GM23338 (cell line): ENCODE data around the gene PID1. TPM values are rescaled to one million over a fixed set of nuclear protein-coding genes. Genes with fewer than 3 reads are reported as not detected.

Experiments used
- ATAC-seq: fragments of 200-7000 bp; cut with Tn5 transposase; 3 replicates; pipeline ENCODE4 v1.9.1; 2020
- DNase-seq: peaks from one replicate; pipeline ENCODE4 v3.0.0-alpha.2; 2015; ENCODE audit warnings: low spot score
- H2AFZ ChIP-seq: fragments of 200-600 bp; sonication (generic); 2 replicates; pipeline ENCODE4 v1.8.0; 2016; ENCODE audit warnings: antibody characterized with exemption, mild to moderate bottlenecking, moderate library complexity
- H3F3A ChIP-seq: fragments of 200-600 bp; sonication (generic); replicated peaks from 2 replicates; pipeline ENCODE4 v1.8.0; 2017; ENCODE audit warnings: antibody characterized with exemption, mixed run types, low read depth
- H3K27ac ChIP-seq: fragments of 200-600 bp; sonication (generic); 2 replicates; pipeline ENCODE4 v1.6.1; 2016; ENCODE audit warnings: low read depth
- H3K27me3 ChIP-seq: fragments of 200-600 bp; sonication (generic); 2 replicates; pipeline ENCODE4 v1.8.0; 2016; ENCODE audit warnings: mild to moderate bottlenecking, mixed run types, moderate library complexity; ENCODE audit not compliant: insufficient read depth
- H3K36me3 ChIP-seq: fragments of 200-600 bp; sonication (generic); 2 replicates; pipeline ENCODE4 v1.8.0; 2016; ENCODE audit warnings: mild to moderate bottlenecking; ENCODE audit not compliant: insufficient read depth
- H3K4me1 ChIP-seq: fragments of 200-600 bp; sonication (generic); 2 replicates; pipeline ENCODE4 v1.8.0; 2016; ENCODE audit warnings: mild to moderate bottlenecking, moderate library complexity; ENCODE audit not compliant: insufficient read depth
- H3K4me2 ChIP-seq: fragments of 200-600 bp; sonication (generic); 2 replicates; pipeline ENCODE4 v1.7.1; 2017; ENCODE audit warnings: mixed run types
- H3K4me3 ChIP-seq: fragments of 200-600 bp; sonication (generic); 2 replicates; pipeline ENCODE4 v1.6.1; 2016; ENCODE audit warnings: mixed run types
- H3K79me2 ChIP-seq: fragments of 200-600 bp; sonication (generic); replicated peaks from 2 replicates; pipeline ENCODE4 v1.8.0; 2017; ENCODE audit warnings: mild to moderate bottlenecking; ENCODE audit not compliant: insufficient read depth
- H3K9me2 ChIP-seq: fragments of 200-600 bp; sonication (generic); 2 replicates; pipeline ENCODE4 v1.8.0; 2017; ENCODE audit not compliant: insufficient read depth
- H4K20me1 ChIP-seq: fragments of 200-600 bp; sonication (generic); replicated peaks from 2 replicates; pipeline ENCODE4 v1.8.0; 2017; ENCODE audit warnings: mild to moderate bottlenecking; ENCODE audit not compliant: insufficient read depth
- H3K27ac Mint-ChIP-seq: 2 replicates; pipeline ENCODE4 v1.8.0; 2020; ENCODE audit warnings: inconsistent platforms, mild to moderate bottlenecking, moderate library complexity, mixed read lengths
- H3K27me3 Mint-ChIP-seq: 3 replicates; pipeline ENCODE4 v1.8.0; 2022; ENCODE audit warnings: low read depth, mild to moderate bottlenecking, moderate library complexity, mixed read lengths, inconsistent platforms; ENCODE audit not compliant: insufficient read depth, poor library complexity
- H3K36me3 Mint-ChIP-seq: 3 replicates; pipeline ENCODE4 v1.8.0; 2021; ENCODE audit warnings: low read depth, mild to moderate bottlenecking, inconsistent platforms, moderate library complexity, mixed read lengths
- H3K4me1 Mint-ChIP-seq: 3 replicates; pipeline ENCODE4 v1.8.0; 2020; ENCODE audit warnings: mild to moderate bottlenecking, inconsistent platforms, mixed read lengths
- H3K4me3 Mint-ChIP-seq: 3 replicates; pipeline ENCODE4 v1.8.0; 2021; ENCODE audit warnings: moderate library complexity, mild to moderate bottlenecking, inconsistent platforms, mixed read lengths
- H3K9me3 Mint-ChIP-seq: 3 replicates; pipeline ENCODE4 v1.8.0; 2020; ENCODE audit warnings: moderate library complexity, mild to moderate bottlenecking, inconsistent platforms, mixed read lengths
- CREB1 ChIP-seq: fragments of 250-450 bp; sonication (Bioruptor Pico); IDR thresholded peaks from 2 replicates; pipeline ENCODE4 v1.5.0; 2020; ENCODE audit warnings: low read depth, mild to moderate bottlenecking, moderate library complexity
- EZH2 ChIP-seq: fragments of 200-600 bp; sonication (generic); IDR thresholded peaks from one replicate; pipeline ENCODE4 v1.8.0; 2017; ENCODE audit warnings: antibody characterized with exemption, mild to moderate bottlenecking, low read depth; ENCODE audit not compliant: unreplicated experiment
- EZH2phosphoT487 ChIP-seq: fragments of 200-600 bp; sonication (generic); IDR thresholded peaks from one replicate; pipeline ENCODE4 v1.8.1; 2018; ENCODE audit warnings: antibody characterized with exemption; ENCODE audit not compliant: unreplicated experiment
- JUNB ChIP-seq: IDR thresholded peaks from one replicate; pipeline ENCODE4 v1.6.1; 2016; ENCODE audit warnings: antibody characterized with exemption; ENCODE audit not compliant: unreplicated experiment
- NANOG ChIP-seq: IDR thresholded peaks from 2 replicates; pipeline ENCODE4 v1.6.1; 2016; ENCODE audit warnings: antibody characterized with exemption, borderline replicate concordance
- POLR2AphosphoS5 ChIP-seq: IDR thresholded peaks from 2 replicates; pipeline ENCODE4 v1.6.1; 2016; ENCODE audit warnings: antibody characterized with exemption, low read depth
- STAT1 ChIP-seq: IDR thresholded peaks from one replicate; pipeline ENCODE4 v1.6.1; 2016; ENCODE audit warnings: antibody characterized with exemption; ENCODE audit not compliant: unreplicated experiment
- ZNF114 ChIP-seq: fragments of 250-450 bp; sonication (Bioruptor Pico); IDR thresholded peaks from 2 replicates; pipeline ENCODE4 v1.5.0; 2020; ENCODE audit warnings: mild to moderate bottlenecking, moderate library complexity
- ZNF331 ChIP-seq: fragments of 250-450 bp; sonication (Bioruptor Pico); IDR thresholded peaks from 2 replicates; pipeline ENCODE4 v1.5.0; 2020; ENCODE audit warnings: low read depth, mild to moderate bottlenecking, moderate library complexity
- polyA plus RNA-seq: library from polyadenylated mRNA; unstranded; fragments of >200 nt; fragmentation: Nextera tagmentation; extraction: Ambion mirVana; gene quantifications from 2 replicates; pipeline ENCODE4 v1.2.1, GENCODE V29; 2016
- total RNA-seq: library from RNA; depleted of rRNA; stranded (reverse); fragments of >200 nt; shearing (Covaris generic); gene quantifications from 2 replicates; pipeline ENCODE4 v1.2.3, GENCODE V29; 2014
- TF ChIP-seq, protein P1 (sequence below): IDR thresholded peaks from one replicate; pipeline ENCODE4 v1.6.1; 2018; ENCODE audit warnings: antibody characterized with exemption; ENCODE audit not compliant: unreplicated experiment
- TF ChIP-seq, protein P2 (sequence below), 2 experiments: fragments of 200-600 bp in 1 of 2; sonication (generic) in 1 of 2; conservative IDR thresholded peaks; 2 replicates each; pipeline versions ENCODE4 v1.5.1 to v1.6.1; 2016 to 2017; ENCODE audit warnings: antibody characterized with exemption in 2 of 2, low read depth in 2 of 2, mild to moderate bottlenecking in 2 of 2, moderate library complexity in 1 of 2
- TF ChIP-seq, protein P3 (sequence below): fragments of 250-450 bp; sonication (Bioruptor Pico); IDR thresholded peaks from 2 replicates; pipeline ENCODE4 v1.5.0; 2020; ENCODE audit warnings: mild to moderate bottlenecking, moderate library complexity
- TF ChIP-seq, protein P4 (sequence below): IDR thresholded peaks from 2 replicates; pipeline ENCODE4 v1.6.1; 2016; ENCODE audit warnings: antibody characterized with exemption

PID1 gene
- total and polyA plus RNA-seq, 2 experiments from 2014 or later: 1.7 to 2.4 TPM

DNA sequence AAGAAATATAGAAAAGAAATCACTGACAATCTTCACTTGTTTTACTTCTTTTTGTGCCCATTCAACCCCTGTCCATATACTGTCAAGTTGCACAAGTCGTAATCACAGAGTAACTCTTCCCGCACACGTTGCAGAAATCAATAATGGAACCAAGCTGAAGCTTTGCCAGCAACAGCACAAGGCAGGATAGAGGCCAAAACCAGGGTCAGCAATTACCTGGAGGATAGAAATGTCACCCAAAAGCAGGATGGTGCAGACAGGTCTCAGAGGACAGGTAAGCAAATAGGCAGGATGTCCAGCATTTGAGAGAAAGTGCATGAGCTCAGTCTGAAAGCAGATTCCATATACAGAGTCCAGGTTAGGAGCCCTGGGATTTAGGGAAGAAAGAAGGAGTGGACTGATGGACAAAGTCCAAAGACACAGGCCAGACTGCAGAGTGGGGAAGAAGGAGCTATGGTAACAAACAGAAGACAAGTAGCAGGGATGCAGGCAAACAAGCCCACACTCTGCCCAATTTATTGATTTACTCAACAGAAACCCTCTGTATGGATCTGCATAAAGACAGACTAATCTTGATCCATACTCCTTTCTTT is 52.7 kb downstream of the PID1 start:
- Histone ChIP-seq H3K27ac (no peak overlapping the region), H3K36me3 (no peaks in the 10 kb centered on the region), H3K9me2 (peaks cover 1% of the 10 kb centered on the region; the same call in 1 of the 2 replicates), H3F3A (no peaks in the 10 kb centered on the region), H3K4me3 (no peak overlapping the region), H3K4me1 (no peaks in the 10 kb centered on the region), H3K27me3 (no peaks in the 10 kb centered on the region), H3K79me2 (no peaks in the 10 kb centered on the region), H2AFZ (no peak overlapping the region), H3K4me2 (no peak overlapping the region), H4K20me1 (no peaks in the 10 kb centered on the region)
- H3K36me3 Mint-ChIP-seq: peaks cover 2% of the 10 kb centered on the region; the same call in 1 of the 3 replicates
- H3K9me3 Mint-ChIP-seq: no peaks in the 10 kb centered on the region; the same call in 1 of the 3 replicates
- H3K4me3 Mint-ChIP-seq: no peak overlapping the region
- H3K27me3 Mint-ChIP-seq: peaks cover 2% of the 10 kb centered on the region
- ATAC-seq (no peak), DNase-seq (no peak)
- TF ChIP-seq, protein P1, sequence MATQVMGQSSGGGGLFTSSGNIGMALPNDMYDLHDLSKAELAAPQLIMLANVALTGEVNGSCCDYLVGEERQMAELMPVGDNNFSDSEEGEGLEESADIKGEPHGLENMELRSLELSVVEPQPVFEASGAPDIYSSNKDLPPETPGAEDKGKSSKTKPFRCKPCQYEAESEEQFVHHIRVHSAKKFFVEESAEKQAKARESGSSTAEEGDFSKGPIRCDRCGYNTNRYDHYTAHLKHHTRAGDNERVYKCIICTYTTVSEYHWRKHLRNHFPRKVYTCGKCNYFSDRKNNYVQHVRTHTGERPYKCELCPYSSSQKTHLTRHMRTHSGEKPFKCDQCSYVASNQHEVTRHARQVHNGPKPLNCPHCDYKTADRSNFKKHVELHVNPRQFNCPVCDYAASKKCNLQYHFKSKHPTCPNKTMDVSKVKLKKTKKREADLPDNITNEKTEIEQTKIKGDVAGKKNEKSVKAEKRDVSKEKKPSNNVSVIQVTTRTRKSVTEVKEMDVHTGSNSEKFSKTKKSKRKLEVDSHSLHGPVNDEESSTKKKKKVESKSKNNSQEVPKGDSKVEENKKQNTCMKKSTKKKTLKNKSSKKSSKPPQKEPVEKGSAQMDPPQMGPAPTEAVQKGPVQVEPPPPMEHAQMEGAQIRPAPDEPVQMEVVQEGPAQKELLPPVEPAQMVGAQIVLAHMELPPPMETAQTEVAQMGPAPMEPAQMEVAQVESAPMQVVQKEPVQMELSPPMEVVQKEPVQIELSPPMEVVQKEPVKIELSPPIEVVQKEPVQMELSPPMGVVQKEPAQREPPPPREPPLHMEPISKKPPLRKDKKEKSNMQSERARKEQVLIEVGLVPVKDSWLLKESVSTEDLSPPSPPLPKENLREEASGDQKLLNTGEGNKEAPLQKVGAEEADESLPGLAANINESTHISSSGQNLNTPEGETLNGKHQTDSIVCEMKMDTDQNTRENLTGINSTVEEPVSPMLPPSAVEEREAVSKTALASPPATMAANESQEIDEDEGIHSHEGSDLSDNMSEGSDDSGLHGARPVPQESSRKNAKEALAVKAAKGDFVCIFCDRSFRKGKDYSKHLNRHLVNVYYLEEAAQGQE: no peak
- TF ChIP-seq NANOG: no peak
- TF ChIP-seq POLR2AphosphoS5: no peak
- no peak for TF ChIP-seq EZH2
- no peak for TF ChIP-seq STAT1
- no peak for TF ChIP-seq JUNB
- TF ChIP-seq, protein P2, sequence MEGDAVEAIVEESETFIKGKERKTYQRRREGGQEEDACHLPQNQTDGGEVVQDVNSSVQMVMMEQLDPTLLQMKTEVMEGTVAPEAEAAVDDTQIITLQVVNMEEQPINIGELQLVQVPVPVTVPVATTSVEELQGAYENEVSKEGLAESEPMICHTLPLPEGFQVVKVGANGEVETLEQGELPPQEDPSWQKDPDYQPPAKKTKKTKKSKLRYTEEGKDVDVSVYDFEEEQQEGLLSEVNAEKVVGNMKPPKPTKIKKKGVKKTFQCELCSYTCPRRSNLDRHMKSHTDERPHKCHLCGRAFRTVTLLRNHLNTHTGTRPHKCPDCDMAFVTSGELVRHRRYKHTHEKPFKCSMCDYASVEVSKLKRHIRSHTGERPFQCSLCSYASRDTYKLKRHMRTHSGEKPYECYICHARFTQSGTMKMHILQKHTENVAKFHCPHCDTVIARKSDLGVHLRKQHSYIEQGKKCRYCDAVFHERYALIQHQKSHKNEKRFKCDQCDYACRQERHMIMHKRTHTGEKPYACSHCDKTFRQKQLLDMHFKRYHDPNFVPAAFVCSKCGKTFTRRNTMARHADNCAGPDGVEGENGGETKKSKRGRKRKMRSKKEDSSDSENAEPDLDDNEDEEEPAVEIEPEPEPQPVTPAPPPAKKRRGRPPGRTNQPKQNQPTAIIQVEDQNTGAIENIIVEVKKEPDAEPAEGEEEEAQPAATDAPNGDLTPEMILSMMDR (conservative IDR thresholded peaks at IDR 0.05; ENCODE audit: low read depth in 2 of 2): no peak
- TF ChIP-seq, protein P3, sequence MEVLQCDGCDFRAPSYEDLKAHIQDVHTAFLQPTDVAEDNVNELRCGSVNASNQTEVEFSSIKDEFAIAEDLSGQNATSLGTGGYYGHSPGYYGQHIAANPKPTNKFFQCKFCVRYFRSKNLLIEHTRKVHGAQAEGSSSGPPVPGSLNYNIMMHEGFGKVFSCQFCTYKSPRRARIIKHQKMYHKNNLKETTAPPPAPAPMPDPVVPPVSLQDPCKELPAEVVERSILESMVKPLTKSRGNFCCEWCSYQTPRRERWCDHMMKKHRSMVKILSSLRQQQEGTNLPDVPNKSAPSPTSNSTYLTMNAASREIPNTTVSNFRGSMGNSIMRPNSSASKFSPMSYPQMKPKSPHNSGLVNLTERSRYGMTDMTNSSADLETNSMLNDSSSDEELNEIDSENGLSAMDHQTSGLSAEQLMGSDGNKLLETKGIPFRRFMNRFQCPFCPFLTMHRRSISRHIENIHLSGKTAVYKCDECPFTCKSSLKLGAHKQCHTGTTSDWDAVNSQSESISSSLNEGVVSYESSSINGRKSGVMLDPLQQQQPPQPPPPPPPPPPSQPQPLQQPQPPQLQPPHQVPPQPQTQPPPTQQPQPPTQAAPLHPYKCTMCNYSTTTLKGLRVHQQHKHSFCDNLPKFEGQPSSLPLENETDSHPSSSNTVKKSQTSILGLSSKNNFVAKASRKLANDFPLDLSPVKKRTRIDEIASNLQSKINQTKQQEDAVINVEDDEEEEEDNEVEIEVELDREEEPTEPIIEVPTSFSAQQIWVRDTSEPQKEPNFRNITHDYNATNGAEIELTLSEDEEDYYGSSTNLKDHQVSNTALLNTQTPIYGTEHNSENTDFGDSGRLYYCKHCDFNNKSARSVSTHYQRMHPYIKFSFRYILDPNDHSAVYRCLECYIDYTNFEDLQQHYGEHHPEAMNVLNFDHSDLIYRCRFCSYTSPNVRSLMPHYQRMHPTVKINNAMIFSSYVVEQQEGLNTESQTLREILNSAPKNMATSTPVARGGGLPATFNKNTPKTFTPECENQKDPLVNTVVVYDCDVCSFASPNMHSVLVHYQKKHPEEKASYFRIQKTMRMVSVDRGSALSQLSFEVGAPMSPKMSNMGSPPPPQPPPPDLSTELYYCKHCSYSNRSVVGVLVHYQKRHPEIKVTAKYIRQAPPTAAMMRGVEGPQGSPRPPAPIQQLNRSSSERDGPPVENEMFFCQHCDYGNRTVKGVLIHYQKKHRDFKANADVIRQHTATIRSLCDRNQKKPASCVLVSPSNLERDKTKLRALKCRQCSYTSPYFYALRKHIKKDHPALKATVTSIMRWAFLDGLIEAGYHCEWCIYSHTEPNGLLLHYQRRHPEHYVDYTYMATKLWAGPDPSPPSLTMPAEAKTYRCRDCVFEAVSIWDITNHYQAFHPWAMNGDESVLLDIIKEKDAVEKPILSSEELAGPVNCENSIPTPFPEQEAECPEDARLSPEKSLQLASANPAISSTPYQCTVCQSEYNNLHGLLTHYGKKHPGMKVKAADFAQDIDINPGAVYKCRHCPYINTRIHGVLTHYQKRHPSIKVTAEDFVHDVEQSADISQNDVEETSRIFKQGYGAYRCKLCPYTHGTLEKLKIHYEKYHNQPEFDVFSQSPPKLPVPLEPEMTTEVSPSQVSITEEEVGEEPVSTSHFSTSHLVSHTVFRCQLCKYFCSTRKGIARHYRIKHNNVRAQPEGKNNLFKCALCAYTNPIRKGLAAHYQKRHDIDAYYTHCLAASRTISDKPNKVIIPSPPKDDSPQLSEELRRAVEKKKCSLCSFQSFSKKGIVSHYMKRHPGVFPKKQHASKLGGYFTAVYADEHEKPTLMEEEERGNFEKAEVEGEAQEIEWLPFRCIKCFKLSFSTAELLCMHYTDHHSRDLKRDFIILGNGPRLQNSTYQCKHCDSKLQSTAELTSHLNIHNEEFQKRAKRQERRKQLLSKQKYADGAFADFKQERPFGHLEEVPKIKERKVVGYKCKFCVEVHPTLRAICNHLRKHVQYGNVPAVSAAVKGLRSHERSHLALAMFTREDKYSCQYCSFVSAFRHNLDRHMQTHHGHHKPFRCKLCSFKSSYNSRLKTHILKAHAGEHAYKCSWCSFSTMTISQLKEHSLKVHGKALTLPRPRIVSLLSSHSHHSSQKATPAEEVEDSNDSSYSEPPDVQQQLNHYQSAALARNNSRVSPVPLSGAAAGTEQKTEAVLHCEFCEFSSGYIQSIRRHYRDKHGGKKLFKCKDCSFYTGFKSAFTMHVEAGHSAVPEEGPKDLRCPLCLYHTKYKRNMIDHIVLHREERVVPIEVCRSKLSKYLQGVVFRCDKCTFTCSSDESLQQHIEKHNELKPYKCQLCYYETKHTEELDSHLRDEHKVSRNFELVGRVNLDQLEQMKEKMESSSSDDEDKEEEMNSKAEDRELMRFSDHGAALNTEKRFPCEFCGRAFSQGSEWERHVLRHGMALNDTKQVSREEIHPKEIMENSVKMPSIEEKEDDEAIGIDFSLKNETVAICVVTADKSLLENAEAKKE (CRISPR knock-in tag): no peak
- TF ChIP-seq CREB1: no peak
- TF ChIP-seq ZNF331 (CRISPR knock-in tag): no peak
- TF ChIP-seq, protein P4, sequence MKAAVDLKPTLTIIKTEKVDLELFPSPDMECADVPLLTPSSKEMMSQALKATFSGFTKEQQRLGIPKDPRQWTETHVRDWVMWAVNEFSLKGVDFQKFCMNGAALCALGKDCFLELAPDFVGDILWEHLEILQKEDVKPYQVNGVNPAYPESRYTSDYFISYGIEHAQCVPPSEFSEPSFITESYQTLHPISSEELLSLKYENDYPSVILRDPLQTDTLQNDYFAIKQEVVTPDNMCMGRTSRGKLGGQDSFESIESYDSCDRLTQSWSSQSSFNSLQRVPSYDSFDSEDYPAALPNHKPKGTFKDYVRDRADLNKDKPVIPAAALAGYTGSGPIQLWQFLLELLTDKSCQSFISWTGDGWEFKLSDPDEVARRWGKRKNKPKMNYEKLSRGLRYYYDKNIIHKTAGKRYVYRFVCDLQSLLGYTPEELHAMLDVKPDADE: no peak
- TF ChIP-seq EZH2phosphoT487: no peak
- TF ChIP-seq ZNF114 (CRISPR knock-in tag): no peak
- H3K4me1 Mint-ChIP-seq: no peaks in the 10 kb centered on the region
- H3K27ac Mint-ChIP-seq: no peak overlapping the region
